NB4 (cell line): ENCODE data around the gene GLI3.

Source experiments
- POLR2A ChIP-seq: IDR thresholded peaks from 2 replicates; pipeline ENCODE4 v1.6.1; 2011; ENCODE audit warnings: mild to moderate bottlenecking; ENCODE audit not compliant: insufficient read length; ENCODE audit errors: extremely low read depth
- TF ChIP-seq, protein P1 (sequence below): IDR thresholded peaks from one replicate; pipeline ENCODE4 v1.5.1; 2012; ENCODE audit warnings: low read depth, low read length

DNA sequence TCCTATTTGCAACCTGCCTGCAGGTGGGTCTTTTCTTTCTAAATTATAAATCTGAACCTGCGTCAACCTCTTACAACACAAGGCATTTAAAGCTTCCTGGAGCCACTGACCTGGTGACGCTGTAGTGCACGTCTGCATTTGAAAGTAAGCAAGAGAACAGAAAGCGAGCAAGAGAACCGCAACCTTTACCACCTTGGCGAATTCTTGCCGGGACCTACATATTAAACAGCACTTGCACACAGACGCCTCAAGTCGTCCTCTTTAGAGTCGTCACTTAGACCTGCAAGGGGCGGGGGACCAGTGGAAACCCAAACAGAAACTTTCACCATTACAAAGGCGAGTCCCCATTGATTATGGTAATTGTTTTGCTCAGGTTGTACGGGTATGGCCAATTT lies 9.5 kb downstream of the GLI3 start:
- TF ChIP-seq, protein P1, sequence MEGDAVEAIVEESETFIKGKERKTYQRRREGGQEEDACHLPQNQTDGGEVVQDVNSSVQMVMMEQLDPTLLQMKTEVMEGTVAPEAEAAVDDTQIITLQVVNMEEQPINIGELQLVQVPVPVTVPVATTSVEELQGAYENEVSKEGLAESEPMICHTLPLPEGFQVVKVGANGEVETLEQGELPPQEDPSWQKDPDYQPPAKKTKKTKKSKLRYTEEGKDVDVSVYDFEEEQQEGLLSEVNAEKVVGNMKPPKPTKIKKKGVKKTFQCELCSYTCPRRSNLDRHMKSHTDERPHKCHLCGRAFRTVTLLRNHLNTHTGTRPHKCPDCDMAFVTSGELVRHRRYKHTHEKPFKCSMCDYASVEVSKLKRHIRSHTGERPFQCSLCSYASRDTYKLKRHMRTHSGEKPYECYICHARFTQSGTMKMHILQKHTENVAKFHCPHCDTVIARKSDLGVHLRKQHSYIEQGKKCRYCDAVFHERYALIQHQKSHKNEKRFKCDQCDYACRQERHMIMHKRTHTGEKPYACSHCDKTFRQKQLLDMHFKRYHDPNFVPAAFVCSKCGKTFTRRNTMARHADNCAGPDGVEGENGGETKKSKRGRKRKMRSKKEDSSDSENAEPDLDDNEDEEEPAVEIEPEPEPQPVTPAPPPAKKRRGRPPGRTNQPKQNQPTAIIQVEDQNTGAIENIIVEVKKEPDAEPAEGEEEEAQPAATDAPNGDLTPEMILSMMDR = no peak
- TF ChIP-seq POLR2A = no peak
